Fibroblast of skin of left quadriceps (primary cell): ENCODE results near the gene BMPR1A.

Experiments used
- DNase-seq, 2 experiments: peaks; one replicate each; pipeline ENCODE4 v3.0.0-alpha.2; 2013; ENCODE audit warnings: low read depth in 2 of 2

BMPR1A gene

GRCh38 chr10:86955501-86956194 lies 199.2 kb downstream of the BMPR1A start:
- no peak for DNase-seq

- no peak for DNase-seq
Measured at GRCh38 chr10:86956195-86956847, 199.9 kb downstream of the BMPR1A start.

GRCh38 chr10:86956848-86957448 lies 200.5 kb downstream of the BMPR1A start:
- no peak for DNase-seq

- no peak for DNase-seq
Measured at GRCh38 chr10:86957471-86958115, 201.2 kb downstream of the BMPR1A start, which contains the start of gene MMRN2. TSS of gene MMRN2 (minus strand) at chr10:86957615. CDS start at chr10:86957541, 74 bp downstream.

GRCh38 chr10:86958116-86958900 lies 201.9 kb downstream of the BMPR1A start, which contains the start of gene SNCG:
TSS of gene SNCG (plus strand) at chr10:86958599. CDS start at chr10:86958698, 99 bp downstream.
- no peak for DNase-seq

GRCh38 chr10:86958901-86959736 lies 202.7 kb downstream of the BMPR1A start:
- no peak for DNase-seq

GRCh38 chr10:86959737-86960002 lies 203.3 kb downstream of the BMPR1A start:
- DNase-seq = no peak

- DNase-seq = no peak
Measured at GRCh38 chr10:86960003-86960862, 203.8 kb downstream of the BMPR1A start.

- no peak for DNase-seq
Measured at GRCh38 chr10:86960863-86961434, 204.5 kb downstream of the BMPR1A start.

- DNase-seq = no peak
Measured at GRCh38 chr10:86961481-86962091, 205.2 kb downstream of the BMPR1A start.

- no peak for DNase-seq
Measured at GRCh38 chr10:86962136-86962980, 205.9 kb downstream of the BMPR1A start.

- no peak for DNase-seq
Measured at GRCh38 chr10:86962981-86963310, 206.5 kb downstream of the BMPR1A start.

- no peak for DNase-seq
Measured at GRCh38 chr10:86963341-86963919, 207.0 kb downstream of the BMPR1A start.

- DNase-seq = no peak
Measured at GRCh38 chr10:86964061-86964846, 207.8 kb downstream of the BMPR1A start.

GRCh38 chr10:86964847-86965190 lies 208.4 kb downstream of the BMPR1A start:
- DNase-seq = no peak

- DNase-seq = no peak
Measured at GRCh38 chr10:86965986-86966654, 209.7 kb downstream of the BMPR1A start.

- DNase-seq = no peak
Measured at GRCh38 chr10:86967481-86967941, 211.1 kb downstream of the BMPR1A start.
